AG09309 (cell line): ENCODE measurements around the gene ST3GAL2.

ENCODE experiments used
- DNase-seq: peaks from one replicate; pipeline ENCODE4 v3.0.0-alpha.2; 2010; ENCODE audit warnings: low read depth
- H3K4me3 ChIP-seq: 2 replicates; pipeline ENCODE4 v1.5.1; 2011; ENCODE audit warnings: mild to moderate bottlenecking, low read depth, low read length, moderate library complexity; ENCODE audit not compliant: control insufficient read depth
- CTCF ChIP-seq: IDR thresholded peaks from 2 replicates; pipeline ENCODE4 v1.5.1; 2011; ENCODE audit warnings: mild to moderate bottlenecking, low read depth, low read length, inconsistent platforms; ENCODE audit not compliant: insufficient read depth, control insufficient read depth; ENCODE audit errors: missing control alignments

The ST3GAL2 gene

GRCh38 chr16:70444249-70445063 is 5.6 kb upstream of the ST3GAL2 start:
- no peak for TF ChIP-seq CTCF
- H3K4me3 ChIP-seq = no peak overlapping the region
- no peak for DNase-seq

DNA sequence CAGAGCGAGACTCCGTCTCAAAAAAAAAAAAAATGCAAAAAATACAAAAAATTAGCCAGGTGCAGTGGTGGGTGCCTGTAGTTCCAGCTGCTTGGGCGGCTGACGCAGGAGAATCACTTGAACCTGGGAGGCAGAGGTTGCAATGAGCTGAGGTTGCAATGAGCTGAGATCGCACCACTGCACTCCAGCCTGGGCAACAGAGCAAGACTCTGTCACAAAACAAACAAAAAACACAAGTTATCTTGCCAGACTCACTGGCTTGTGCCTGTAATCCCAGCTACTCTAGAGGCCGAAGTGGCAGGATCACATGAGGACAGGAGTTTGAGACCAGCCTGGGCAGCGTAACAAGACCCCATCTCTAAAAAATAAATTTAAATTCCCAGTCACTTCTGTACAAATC is 3.4 kb upstream of the ST3GAL2 start:
- TF ChIP-seq CTCF = no peak
- H3K4me3 ChIP-seq = no peak overlapping the region
- DNase-seq = no peak

GRCh38 chr16:70441406-70441990 is 2.6 kb upstream of the ST3GAL2 start:
- no peak for DNase-seq
- H3K4me3 ChIP-seq = no peak overlapping the region
- no peak for TF ChIP-seq CTCF

GRCh38 chr16:70440009-70440692 is 1.3 kb upstream of the ST3GAL2 start:
- no peak overlapping the region for H3K4me3 ChIP-seq
- no peak for TF ChIP-seq CTCF
- no peak for DNase-seq

DNA sequence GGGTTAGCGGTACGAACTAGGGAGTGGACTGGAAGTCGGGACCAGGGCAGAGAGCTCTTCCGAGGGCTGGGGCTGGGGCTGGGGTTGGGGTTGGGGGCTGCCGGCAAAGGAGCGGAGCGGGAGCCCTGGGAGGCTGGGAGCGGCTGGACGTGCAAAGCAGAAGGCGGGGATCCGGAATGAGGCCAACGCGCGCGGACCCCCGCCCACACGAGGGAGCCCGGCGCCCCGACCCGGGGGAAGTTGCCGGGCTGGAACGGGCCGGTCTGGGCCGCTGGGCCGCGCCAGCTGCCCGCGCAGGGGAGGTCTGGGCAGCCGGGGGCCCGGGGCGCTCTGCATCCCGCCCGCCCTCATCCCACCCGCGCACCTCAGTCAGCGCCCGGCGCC is 323 bp downstream of the ST3GAL2 start:
- no peak for DNase-seq
- peak overlapping the region; percentile 95 for H3K4me3 ChIP-seq
- no peak for TF ChIP-seq CTCF

GRCh38 chr16:70437582-70438557 is 1.0 kb downstream of the ST3GAL2 start:
- TF ChIP-seq CTCF = no peak
- DNase-seq = no peak
- peak overlapping the region; percentile 95 for H3K4me3 ChIP-seq
